HK-2 (cell line): ENCODE data around the gene DTX3L.

Experiments
- DNase-seq: peaks from one replicate; pipeline ENCODE4 v3.0.0-alpha.2; 2018; ENCODE audit not compliant: unreplicated experiment

The DTX3L gene

DNA sequence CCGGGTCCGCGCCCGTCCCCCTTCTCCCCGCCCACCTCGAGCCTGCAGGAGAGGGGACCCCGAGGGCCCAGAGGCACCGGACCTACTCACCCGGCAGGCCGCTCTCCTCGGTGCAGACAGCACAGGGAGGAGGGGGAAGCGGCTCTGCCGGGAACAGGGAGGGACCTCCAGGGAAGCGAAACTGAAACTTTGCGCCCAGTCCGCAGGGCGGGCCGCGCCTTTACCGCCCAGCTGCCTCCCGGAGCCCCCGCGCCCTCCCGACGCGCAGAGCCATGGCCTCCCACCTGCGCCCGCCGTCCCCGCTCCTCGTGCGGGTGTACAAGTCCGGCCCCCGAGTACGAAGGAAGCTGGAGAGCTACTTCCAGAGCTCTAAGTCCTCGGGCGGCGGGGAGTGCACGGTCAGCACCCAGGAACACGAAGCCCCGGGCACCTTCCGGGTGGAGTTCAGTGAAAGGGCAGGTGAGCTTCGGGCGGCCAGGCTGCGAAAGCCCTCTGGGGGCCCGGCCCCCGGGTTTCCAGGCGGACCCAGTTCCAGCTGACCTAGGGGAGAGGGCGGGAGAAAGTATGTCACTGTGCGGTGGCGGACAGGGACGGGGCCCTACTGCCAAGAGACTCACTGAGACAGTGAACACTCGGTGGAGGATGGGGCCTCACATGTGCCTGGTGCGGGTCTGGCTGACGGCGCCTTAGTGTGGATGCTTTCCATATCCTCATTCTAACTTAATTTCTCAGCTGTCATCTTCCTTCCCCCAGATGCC, at the start of gene DTX3L, which contains the start of gene PARP9:
DTX3L (plus strand) TSS at position 184 of the 758 bp plus-strand sequence; CDS start at position 273, 89 bp downstream.
PARP9 (minus strand) TSS at position 146 of the 758 bp plus-strand sequence. CDS start 4,680 bp downstream, outside the sequence.
- DNase-seq, result peak; percentile 80

DNA sequence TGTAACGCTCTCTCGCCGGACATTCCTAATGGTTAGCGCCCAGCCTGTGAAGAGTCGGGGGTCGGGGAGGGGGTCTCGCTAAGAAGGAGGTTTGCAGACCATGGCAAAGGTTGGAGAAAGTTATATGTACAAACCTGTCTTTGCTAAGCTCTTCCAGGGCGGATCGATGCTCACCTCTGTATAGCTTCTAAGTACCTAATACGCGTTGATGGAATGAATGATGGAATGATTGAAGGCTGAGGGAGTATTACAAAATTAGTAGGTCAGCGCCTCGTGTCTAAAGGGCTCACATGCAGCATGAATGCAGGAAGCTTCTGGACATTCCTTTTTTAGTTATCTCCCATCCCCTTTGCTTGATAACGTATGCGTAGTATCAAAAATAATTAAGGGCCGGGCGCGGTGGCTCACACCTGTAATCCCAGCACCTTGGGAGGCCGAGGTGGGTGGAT, 49.1 kb upstream of the DTX3L start:
- DNase-seq, result no peak

GRCh38 chr3:122515870-122516269, 48.3 kb upstream of the DTX3L start:
- DNase-seq, result no peak

DNA sequence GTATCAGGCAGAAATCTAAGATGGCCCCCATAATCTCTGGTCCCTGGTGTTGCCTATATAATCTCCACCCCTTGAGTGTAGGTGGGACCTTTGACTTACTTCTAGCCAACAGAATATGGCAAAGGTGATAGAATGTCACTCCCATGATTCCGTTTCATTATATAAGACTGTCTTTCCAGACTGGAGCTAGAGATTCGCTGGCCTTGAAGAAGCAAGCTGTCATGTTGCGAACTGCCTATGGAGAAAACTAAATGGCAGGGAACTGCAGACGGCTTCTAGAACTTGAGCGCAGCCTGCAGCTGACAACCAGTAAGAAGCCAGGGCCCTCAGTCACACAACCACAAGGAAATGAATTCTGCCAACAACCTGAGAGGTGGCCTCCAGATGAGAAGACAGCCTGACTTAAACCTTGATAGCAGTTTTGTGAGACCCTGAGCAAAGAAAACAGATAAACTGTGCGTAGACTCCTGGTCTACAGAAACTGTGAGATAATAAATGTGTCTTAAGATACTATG, 47.2 kb upstream of the DTX3L start:
- DNase-seq, result no peak

DNA sequence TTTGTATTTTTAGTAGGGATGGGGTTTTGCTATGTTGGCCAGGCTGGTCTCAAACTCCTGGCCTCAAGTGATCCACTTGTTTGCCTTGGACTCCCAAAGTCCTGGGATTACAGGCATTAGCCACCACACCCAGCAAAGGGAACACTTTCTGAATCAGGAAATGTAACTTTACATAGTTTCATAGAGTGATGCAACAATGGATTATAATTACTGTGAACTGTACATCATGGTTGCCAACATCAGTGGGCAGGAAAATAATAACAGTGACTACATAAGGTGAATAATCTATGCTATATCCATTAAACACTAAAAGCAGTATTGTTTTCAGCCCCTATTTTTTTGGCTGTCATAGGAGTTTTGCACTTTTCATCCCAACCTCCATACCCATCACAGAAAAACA, 44.4 kb upstream of the DTX3L start:
- DNase-seq, result no peak

DNA sequence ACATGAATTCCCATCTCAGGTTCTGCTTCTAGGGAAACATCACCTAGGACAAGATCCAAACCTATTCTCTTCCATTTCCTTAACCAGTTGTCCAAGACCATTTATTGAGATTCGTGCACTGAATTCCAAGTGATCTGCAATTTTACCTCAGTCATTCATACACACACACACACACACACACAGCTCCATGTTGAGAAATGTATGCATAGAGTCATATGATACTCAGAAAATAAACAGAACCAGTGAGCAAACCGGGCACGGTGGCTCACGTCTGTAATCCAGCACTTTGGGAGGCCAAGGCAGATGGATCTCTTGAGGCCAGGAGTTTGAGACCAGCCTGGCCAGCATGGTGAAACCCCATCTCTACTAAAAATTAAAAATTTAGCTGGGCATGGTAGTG, 43.3 kb upstream of the DTX3L start:
- no peak for DNase-seq

DNA sequence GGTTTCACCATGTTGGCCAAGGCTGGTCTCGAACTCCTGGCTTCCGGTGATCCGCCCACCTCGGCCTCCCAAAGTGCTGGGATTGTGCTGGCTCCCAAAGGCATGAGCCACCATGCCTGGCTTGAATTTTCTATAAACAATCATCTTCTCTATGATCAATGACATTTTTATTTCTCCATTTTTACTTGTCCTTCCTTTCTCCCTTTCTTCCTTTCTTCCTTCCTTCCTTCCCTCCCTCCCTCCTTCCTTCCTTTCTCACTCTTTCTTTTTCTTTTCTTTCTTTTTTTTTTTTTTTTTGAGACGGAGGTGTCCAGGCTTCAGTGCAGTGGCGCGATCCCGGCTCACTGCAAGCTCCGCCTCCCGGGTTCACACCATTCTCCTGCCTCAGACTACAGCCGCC, 40.8 kb upstream of the DTX3L start:
- DNase-seq, result no peak

DNA sequence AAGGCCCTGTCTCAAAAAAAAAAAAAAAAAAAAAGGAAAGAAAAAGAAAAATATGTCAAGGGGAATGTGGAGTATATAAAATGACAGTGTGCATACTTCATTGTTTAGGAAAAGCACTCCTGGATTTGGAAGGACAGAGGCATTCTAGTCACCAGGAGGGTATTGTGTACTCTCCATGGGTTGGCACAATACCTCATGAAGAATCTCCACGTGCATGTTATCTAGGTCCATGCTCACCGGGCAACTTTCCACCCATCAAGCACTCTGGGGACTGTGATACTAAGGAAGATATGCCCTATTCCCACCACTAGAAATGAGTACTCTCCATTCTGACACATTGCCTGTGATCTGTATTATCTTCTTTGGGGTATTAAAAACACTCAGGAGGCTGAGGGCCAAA, 34.0 kb upstream of the DTX3L start:
- DNase-seq, result no peak

GRCh38 chr3:122533480-122533879, 30.7 kb upstream of the DTX3L start:
- no peak for DNase-seq

DNA sequence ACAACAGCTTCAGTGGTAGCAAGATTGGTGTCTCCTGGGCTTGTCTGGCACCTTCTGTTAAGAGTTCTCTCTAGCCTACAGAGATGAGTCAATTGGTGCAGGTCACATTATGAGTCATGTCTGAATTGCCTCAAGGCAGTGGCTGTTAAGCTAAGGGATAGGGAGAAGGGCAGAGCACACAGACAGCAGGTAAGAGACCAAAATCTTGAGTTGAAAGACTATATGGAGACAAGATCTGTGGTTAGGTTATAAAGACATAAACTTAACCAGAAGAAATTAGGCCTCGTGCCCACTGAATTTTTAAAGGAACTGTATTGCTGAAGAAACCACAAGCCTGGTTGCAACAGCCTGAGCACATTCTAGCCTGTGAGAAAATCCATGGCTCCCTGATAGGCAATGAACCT, 30.2 kb upstream of the DTX3L start:
- DNase-seq, result peak; percentile 31

- no peak for DNase-seq
Observed at GRCh38 chr3:122535964-122536631, 28.0 kb upstream of the DTX3L start.

DNA sequence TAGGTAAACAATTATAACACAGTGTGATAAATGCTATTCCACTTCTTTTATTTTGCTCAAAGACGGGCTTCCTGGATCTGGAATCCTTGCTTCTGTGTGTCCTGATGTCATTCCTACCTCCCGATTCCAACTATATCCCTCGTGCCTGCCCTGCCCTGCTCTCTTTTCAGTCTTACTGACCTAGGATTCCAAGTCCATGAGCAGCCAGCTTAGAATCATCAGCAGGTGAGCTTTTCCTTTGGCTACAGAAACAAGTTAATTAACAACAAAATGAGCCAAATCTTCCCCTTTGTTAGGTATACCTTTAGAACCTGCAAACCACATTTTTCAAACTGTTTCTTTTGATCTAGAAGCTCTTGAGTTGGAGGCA, 27.5 kb upstream of the DTX3L start:
- DNase-seq, result no peak

DNA sequence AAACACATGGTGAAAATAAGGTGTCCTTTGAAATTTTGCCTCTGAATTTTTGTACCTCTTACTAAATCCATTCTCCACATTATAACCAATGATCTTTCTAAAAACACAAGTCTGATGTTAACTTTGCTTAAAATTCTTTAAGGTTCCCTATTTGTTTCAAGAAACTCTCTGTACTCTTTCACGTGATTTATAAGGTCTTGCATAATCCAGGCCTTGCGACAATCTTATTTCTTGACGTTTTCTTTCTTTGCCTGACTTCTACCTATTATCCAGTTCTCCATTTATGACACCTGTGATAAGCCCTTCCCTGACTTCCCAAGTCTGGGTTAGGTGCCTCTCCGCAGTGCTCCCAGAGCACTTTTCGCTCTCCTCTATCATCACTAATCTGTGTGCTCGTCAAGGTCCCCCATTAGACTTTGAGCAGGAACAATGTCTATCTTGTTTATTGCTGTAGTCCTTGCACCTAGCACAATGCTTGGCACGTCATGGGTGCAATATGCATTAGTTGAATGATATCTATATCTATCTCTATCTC, 25.1 kb upstream of the DTX3L start:
- DNase-seq, result no peak

- DNase-seq, result no peak
Observed at GRCh38 chr3:122546151-122546550, 18.0 kb upstream of the DTX3L start.

DNA sequence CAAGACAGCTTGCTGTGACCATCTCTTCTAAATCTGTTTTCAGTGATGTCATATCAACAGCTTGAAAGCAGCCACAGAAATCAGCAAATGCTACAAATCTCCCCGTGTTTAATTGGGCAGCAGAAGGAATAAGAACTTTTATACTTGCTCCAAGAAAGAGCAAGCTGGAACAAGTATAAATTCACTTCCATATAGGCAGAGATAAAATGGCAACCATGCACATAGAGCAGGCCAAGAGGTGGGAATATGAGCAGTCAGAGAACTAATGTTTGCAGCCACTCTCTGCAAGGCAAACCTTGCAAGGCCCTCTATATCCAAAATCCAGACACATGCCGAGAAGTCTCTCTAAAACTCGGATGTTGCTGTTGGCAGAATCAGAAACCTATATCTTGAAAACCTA, 16.1 kb upstream of the DTX3L start:
- no peak for DNase-seq

GRCh38 chr3:122548619-122549018, 15.5 kb upstream of the DTX3L start:
- DNase-seq, result no peak

GRCh38 chr3:122553171-122553570, 11.0 kb upstream of the DTX3L start:
- DNase-seq, result no peak

- DNase-seq, result no peak
Observed at GRCh38 chr3:122555275-122556071, 8.7 kb upstream of the DTX3L start.

DNA sequence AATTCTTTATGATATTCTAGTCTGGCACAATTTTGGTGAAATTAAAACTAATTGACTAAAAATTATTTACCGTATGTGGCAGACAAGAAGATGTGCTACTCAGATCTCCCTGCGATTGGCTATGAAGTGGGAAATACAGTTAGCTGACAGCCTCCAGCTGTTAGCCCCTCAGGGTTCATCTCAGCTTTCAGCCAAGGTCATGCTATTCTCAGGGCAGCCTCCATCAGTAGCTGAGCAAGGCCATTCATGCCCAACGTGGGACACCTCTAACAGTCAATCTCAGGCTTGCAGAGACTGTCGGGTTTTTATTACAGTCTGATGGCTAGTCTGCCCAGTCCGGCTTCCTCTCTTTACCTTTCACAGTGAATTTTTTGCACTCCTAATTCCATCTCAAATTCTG, 6.8 kb upstream of the DTX3L start:
- no peak for DNase-seq

- DNase-seq, result no peak
Observed at GRCh38 chr3:122558605-122559004, 5.5 kb upstream of the DTX3L start.

DNA sequence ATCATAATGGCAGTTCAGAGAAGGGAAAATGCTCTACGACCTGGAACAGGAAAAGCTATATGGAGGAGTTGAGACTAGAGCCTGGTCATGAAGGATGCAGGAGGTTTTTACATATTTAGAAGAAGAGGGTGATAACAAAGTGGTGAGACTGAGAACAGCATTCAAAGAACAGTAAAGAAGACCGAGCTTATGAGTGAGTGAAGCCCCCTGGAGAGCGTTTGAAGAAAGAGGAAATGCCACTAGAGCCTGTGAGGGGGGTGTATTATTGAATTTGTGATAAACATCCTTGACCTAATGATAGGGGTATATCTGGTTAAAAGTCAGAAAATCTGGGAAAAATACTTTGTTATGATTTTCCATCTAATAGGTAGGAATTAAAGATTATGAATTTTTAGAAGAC, 4.2 kb upstream of the DTX3L start:
- no peak for DNase-seq

DNA sequence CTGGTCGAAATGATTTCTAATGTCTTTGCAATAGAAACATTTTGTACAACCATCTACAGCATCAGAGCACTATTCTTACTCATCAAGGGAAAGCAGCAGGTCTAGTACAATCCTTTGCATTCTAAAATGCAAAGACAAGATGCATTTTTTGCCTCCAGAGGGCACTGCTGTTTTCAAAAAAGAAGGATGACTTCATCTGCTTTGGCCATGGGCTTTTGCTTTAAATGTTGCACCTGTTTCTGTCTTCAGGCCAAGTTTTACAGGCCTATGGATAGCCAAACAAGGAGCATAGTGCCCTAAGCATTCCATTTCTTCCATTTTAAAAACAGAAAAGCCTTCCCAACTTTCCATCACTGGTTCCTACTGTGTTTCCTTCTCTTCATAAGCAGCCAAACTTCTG, 3.5 kb upstream of the DTX3L start:
- DNase-seq, result peak; percentile 9
